Body of pancreas (tissue), 4 donors: ENCODE data around the gene SEMA3E.

Experiments
- POLR2A ChIP-seq, 3 donors: fragments of 450-650 bp; IDR thresholded peaks; one replicate each; pipeline ENCODE4 v1.6.1; 2016; ENCODE audit warnings: antibody characterized with exemption in 3 of 3, mild to moderate bottlenecking in 2 of 3
- TF ChIP-seq, protein P1 (sequence below), 7 experiments: fragments of 450-650 bp in 4 of 7; fragments of 200-600 bp in 3 of 7; sonication (generic) in 3 of 7; IDR thresholded peaks; one replicate each; pipeline ENCODE4 v1.5.1; 2016 to 2019; ENCODE audit warnings: antibody characterized with exemption in 7 of 7

DNA sequence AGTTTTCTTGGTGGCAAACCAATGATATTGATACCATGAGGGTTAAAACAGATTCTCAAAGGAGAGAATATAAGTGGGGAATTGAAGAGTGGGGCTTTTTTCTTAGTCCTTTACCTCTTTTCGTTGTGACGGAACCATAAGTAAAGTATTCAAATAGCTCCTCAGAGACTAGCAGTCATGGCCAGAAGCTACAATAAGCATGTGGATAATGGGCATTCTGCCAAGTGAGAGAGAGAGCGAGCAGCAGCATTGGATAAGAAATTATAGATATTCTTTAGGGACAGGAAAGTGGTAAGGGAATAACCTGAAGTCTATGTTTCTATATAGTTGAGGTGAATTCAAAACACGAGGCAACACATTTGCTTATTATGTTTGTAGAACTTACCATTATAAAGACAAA is 235.1 kb downstream of the SEMA3E start:
- TF ChIP-seq, protein P1, sequence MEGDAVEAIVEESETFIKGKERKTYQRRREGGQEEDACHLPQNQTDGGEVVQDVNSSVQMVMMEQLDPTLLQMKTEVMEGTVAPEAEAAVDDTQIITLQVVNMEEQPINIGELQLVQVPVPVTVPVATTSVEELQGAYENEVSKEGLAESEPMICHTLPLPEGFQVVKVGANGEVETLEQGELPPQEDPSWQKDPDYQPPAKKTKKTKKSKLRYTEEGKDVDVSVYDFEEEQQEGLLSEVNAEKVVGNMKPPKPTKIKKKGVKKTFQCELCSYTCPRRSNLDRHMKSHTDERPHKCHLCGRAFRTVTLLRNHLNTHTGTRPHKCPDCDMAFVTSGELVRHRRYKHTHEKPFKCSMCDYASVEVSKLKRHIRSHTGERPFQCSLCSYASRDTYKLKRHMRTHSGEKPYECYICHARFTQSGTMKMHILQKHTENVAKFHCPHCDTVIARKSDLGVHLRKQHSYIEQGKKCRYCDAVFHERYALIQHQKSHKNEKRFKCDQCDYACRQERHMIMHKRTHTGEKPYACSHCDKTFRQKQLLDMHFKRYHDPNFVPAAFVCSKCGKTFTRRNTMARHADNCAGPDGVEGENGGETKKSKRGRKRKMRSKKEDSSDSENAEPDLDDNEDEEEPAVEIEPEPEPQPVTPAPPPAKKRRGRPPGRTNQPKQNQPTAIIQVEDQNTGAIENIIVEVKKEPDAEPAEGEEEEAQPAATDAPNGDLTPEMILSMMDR (IDR thresholded peaks at IDR 0.05): no peak
- no peak for TF ChIP-seq POLR2A (IDR thresholded peaks at IDR 0.05)
